HepG2 (cell line): ENCODE measurements around the gene TOMM6. TPM values are rescaled to one million over a fixed set of nuclear protein-coding genes. Genes with fewer than 3 reads are reported as not detected.

Experiments used
- ATF7-NPFF ChIP-seq: sonication (generic); formaldehyde crosslinking; IDR thresholded peaks from 2 replicates; pipeline ENCODE4 v1.8.1; 2023; ENCODE audit warnings: mild to moderate bottlenecking, low read depth, missing genetic modification reagents, moderate library complexity
- EED ChIP-seq: sonication (generic); formaldehyde crosslinking; IDR thresholded peaks from 2 replicates; pipeline ENCODE4 v1.5.0; 2020; ENCODE audit warnings: mild to moderate bottlenecking, missing genetic modification reagents
- ETS1 ChIP-seq: sonication (generic); formaldehyde crosslinking; IDR thresholded peaks from 2 replicates; pipeline ENCODE4 v1.4.0; 2020; ENCODE audit warnings: missing genetic modification reagents
- FLYWCH1 ChIP-seq: sonication (generic); formaldehyde crosslinking; IDR thresholded peaks from 2 replicates; pipeline ENCODE4 v1.8.1; 2023; ENCODE audit warnings: mild to moderate bottlenecking, missing genetic modification reagents
- GABPA ChIP-seq, 2 experiments: IDR thresholded peaks; 2 replicates each; pipeline ENCODE4 v1.6.1; 2011 to 2016; ENCODE audit warnings: low read depth in 2 of 2, low read length in 1 of 2, missing biosample characterization in 1 of 2, missing genetic modification characterization in 1 of 2
- GPN1 ChIP-seq: sonication (generic); formaldehyde crosslinking; IDR thresholded peaks from 2 replicates; pipeline ENCODE4 v1.5.1; 2020; ENCODE audit warnings: missing genetic modification reagents, borderline replicate concordance
- HOXA3 ChIP-seq: sonication (generic); formaldehyde crosslinking; IDR thresholded peaks from 2 replicates; pipeline ENCODE4 v1.5.0; 2020; ENCODE audit warnings: missing genetic modification reagents
- KDM3A ChIP-seq: IDR thresholded peaks from 2 replicates; pipeline ENCODE4 v1.6.1; 2018; ENCODE audit warnings: low read depth, missing compliant biosample characterization
- MTA3 ChIP-seq: sonication (generic); formaldehyde crosslinking; IDR thresholded peaks from 2 replicates; pipeline ENCODE4 v1.4.0; 2020; ENCODE audit warnings: missing genetic modification reagents
- SETDB1 ChIP-seq: sonication (generic); formaldehyde crosslinking; IDR thresholded peaks from 2 replicates; pipeline ENCODE4 v1.5.1; 2020; ENCODE audit warnings: missing genetic modification reagents, mild to moderate bottlenecking, borderline replicate concordance
- TBP ChIP-seq: sonication (generic); formaldehyde crosslinking; IDR thresholded peaks from 2 replicates; pipeline ENCODE4 v1.5.0; 2020; ENCODE audit warnings: missing genetic modification reagents
- TIGD3 ChIP-seq: sonication (generic); formaldehyde crosslinking; IDR thresholded peaks from 2 replicates; pipeline ENCODE4 v1.5.1; 2020; ENCODE audit warnings: mild to moderate bottlenecking, missing genetic modification reagents, borderline replicate concordance
- YEATS4 ChIP-seq: sonication (generic); formaldehyde crosslinking; IDR thresholded peaks from 2 replicates; pipeline ENCODE4 v1.4.0; 2020; ENCODE audit warnings: missing genetic modification reagents, borderline replicate concordance
- ZNF121 ChIP-seq: sonication (generic); formaldehyde crosslinking; IDR thresholded peaks from 2 replicates; pipeline ENCODE4 v1.5.0; 2020; ENCODE audit warnings: mild to moderate bottlenecking, missing genetic modification reagents
- ZNF589 ChIP-seq: sonication (generic); formaldehyde crosslinking; conservative IDR thresholded peaks from 2 replicates; pipeline ENCODE4 v1.8.0; 2022; ENCODE audit warnings: mild to moderate bottlenecking, moderate library complexity, missing genetic modification reagents
- ZNF850 ChIP-seq: sonication (generic); formaldehyde crosslinking; conservative IDR thresholded peaks from 2 replicates; pipeline ENCODE4 v1.9.0; 2021; ENCODE audit warnings: mild to moderate bottlenecking, missing genetic modification reagents
- ZSCAN22 ChIP-seq: sonication (generic); formaldehyde crosslinking; IDR thresholded peaks from 2 replicates; pipeline ENCODE4 v1.4.0; 2020; ENCODE audit warnings: mild to moderate bottlenecking, missing genetic modification reagents
- polyA plus RNA-seq, 8 experiments: library from polyadenylated mRNA; depleted of rRNA in 3 of 8; stranded (reverse) in 7 of 8; unstranded in 1 of 8; fragments of >200 nt; fragmentation: Illumina TruSeq in 4 of 8; extraction: Trizol in 4 of 8; gene quantifications; 2 replicates each; pipeline versions ENCODE4 v1.2.1 to v1.2.3, GENCODE V29; 2011 to 2016; ENCODE audit warnings: low read depth in 4 of 8, missing spikeins in 1 of 8, mixed read lengths in 1 of 8; ENCODE audit not compliant: insufficient read depth in 1 of 8
- total RNA-seq, 5 experiments: library from RNA; depleted of rRNA; stranded (reverse); fragments of >200 nt; fragmentation: Illumina TruSeq; extraction: Trizol; gene quantifications; 2 replicates each; pipeline ENCODE4 v1.2.3, GENCODE V29; 2016; ENCODE audit warnings: low read depth in 1 of 5
- TF ChIP-seq, protein P1 (sequence below): sonication (generic); formaldehyde crosslinking; IDR thresholded peaks from 2 replicates; pipeline ENCODE4 v1.9.0; 2022; ENCODE audit warnings: low read depth, missing genetic modification reagents
- TF ChIP-seq, protein P2 (sequence below): sonication (generic); formaldehyde crosslinking; IDR thresholded peaks from 2 replicates; pipeline ENCODE4 v1.5.1; 2020; ENCODE audit warnings: missing genetic modification reagents, mild to moderate bottlenecking, borderline replicate concordance
- TF ChIP-seq, protein P3 (sequence below): IDR thresholded peaks from 2 replicates; pipeline ENCODE4 v1.6.1; 2016; ENCODE audit warnings: low read depth, borderline replicate concordance

The TOMM6 gene
- total and polyA plus RNA-seq, 2 of the 13 experiments (the other 11 are each of a cell fraction or from before 2014, with no cell fraction given): 320 to 321 TPM

- TF ChIP-seq, protein P1, sequence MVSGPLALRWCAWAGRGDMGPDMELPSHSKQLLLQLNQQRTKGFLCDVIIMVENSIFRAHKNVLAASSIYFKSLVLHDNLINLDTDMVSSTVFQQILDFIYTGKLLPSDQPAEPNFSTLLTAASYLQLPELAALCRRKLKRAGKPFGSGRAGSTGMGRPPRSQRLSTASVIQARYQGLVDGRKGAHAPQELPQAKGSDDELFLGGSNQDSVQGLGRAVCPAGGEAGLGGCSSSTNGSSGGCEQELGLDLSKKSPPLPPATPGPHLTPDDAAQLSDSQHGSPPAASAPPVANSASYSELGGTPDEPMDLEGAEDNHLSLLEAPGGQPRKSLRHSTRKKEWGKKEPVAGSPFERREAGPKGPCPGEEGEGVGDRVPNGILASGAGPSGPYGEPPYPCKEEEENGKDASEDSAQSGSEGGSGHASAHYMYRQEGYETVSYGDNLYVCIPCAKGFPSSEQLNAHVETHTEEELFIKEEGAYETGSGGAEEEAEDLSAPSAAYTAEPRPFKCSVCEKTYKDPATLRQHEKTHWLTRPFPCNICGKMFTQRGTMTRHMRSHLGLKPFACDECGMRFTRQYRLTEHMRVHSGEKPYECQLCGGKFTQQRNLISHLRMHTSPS (CRISPR knock-in tag): no peak
- TF ChIP-seq MTA3 (CRISPR knock-in tag) (no peak), ZSCAN22 (no peak), GABPA (IDR thresholded peaks at IDR 0.05; ENCODE audit: low read depth, low read length) (no peak), GABPA (CRISPR knock-in tag; IDR thresholded peaks at IDR 0.05; ENCODE audit: low read depth) (peak; percentile 46; the same call in 1 of the 2 replicates), ZNF121 (0 out of 2 replicates have a peak, but pooled peaks have one; percentile 26), ZNF589 (CRISPR knock-in tag) (no peak), ETS1 (no peak), FLYWCH1 (CRISPR knock-in tag) (no peak), YEATS4 (CRISPR knock-in tag) (no peak), EED (CRISPR knock-in tag) (no peak), HOXA3 (CRISPR knock-in tag) (peak; percentile 59), TBP (CRISPR knock-in tag) (no peak), TIGD3 (CRISPR knock-in tag) (no peak), ATF7-NPFF (CRISPR knock-in tag) (no peak), ZNF850 (CRISPR knock-in tag) (no peak), KDM3A (no peak), SETDB1 (CRISPR knock-in tag) (no peak), GPN1 (CRISPR knock-in tag) (no peak)
- TF ChIP-seq, protein P2, sequence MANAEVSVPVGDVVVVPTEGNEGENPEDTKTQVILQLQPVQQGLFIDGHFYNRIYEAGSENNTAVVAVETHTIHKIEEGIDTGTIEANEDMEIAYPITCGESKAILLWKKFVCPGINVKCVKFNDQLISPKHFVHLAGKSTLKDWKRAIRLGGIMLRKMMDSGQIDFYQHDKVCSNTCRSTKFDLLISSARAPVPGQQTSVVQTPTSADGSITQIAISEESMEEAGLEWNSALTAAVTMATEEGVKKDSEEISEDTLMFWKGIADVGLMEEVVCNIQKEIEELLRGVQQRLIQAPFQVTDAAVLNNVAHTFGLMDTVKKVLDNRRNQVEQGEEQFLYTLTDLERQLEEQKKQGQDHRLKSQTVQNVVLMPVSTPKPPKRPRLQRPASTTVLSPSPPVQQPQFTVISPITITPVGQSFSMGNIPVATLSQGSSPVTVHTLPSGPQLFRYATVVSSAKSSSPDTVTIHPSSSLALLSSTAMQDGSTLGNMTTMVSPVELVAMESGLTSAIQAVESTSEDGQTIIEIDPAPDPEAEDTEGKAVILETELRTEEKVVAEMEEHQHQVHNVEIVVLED (CRISPR knock-in tag): no peak
- TF ChIP-seq, protein P3, sequence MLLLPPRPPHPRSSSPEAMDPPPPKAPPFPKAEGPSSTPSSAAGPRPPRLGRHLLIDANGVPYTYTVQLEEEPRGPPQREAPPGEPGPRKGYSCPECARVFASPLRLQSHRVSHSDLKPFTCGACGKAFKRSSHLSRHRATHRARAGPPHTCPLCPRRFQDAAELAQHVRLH (CRISPR knock-in tag): no peak
Observed at GRCh38 chr6:41741625-41742490, 45.6 kb upstream of the TOMM6 start (continued).
